Psoas muscle (tissue), 8 donors: ENCODE data around the gene EIF2S1. TPM values are rescaled to one million over a fixed set of nuclear protein-coding genes. Genes with fewer than 3 reads are reported as not detected.

ENCODE experiments used
- ATAC-seq, 4 donors: fragments of 200-7000 bp; cut with Tn5 transposase; one replicate each; pipeline ENCODE4 v1.9.1; 2020; ENCODE audit warnings: moderate library complexity in 3 of 4, mild to moderate bottlenecking in 2 of 4
- DNase-seq, 2 donors: peaks; one replicate each; pipeline ENCODE4 v3.0.0-alpha.2; 2020
- H3K27ac ChIP-seq: fragments of 200-600 bp; one replicate; pipeline ENCODE4 v1.8.0; 2022
- H3K27me3 ChIP-seq, 3 donors: fragments of 200-600 bp in 1 of 3; one replicate each; pipeline versions ENCODE4 v1.6.1 to v1.8.0; 2013 to 2022; ENCODE audit warnings: low read length in 2 of 3, mild to moderate bottlenecking in 2 of 3, moderate library complexity in 1 of 3; ENCODE audit not compliant: insufficient read depth in 3 of 3
- H3K36me3 ChIP-seq, 2 donors: fragments of 200-600 bp in 1 of 2; one replicate each; pipeline versions ENCODE4 v1.6.1 to v1.8.0; 2013 to 2022; ENCODE audit warnings: low read depth in 1 of 2, mild to moderate bottlenecking in 1 of 2, moderate library complexity in 1 of 2; ENCODE audit not compliant: insufficient read depth in 1 of 2
- H3K4me1 ChIP-seq: fragments of 200-600 bp; one replicate; pipeline ENCODE4 v1.8.0; 2022
- H3K4me3 ChIP-seq: fragments of 200-600 bp; one replicate; pipeline ENCODE4 v1.8.0; 2022; ENCODE audit warnings: mild to moderate bottlenecking
- H3K9me3 ChIP-seq: fragments of 200-600 bp; one replicate; pipeline ENCODE4 v1.8.0; 2022
- WGBS, 3 donors: extraction: QIAGEN DNeasy Blood & Tissue Kit; methylation state at CpG; one replicate each; pipeline versions ENCODE4 v1.1.6 to v1.1.7; 2013; 5-methylcytosine and 5-hydroxymethylcytosine counted together
- intact Hi-C, 2 donors: fragments of 100-400 bp; cut with DNase I; formaldehyde crosslinking; loops; one replicate each; pipeline versions ENCODE4 v1.11.0 to v1.14.2; 2022
- long read RNA-seq, 2 donors: library from polyadenylated mRNA; unstranded; transcript quantifications; one replicate each; pipeline ENCODE4 v2.0.0, GENCODE V29; 2021
- polyA plus RNA-seq, 3 donors: library from polyadenylated mRNA; stranded (reverse); fragments of 200-250 nt; gene quantifications; one replicate each; pipeline ENCODE4 v1.2.3, GENCODE V29; 2013
- total RNA-seq, 4 donors: library from RNA; stranded (reverse); fragmentation: NEBNext Ultra II Directional in 2 of 4; extraction: Animal tissue kit (Norgen Biotek cat#: 25700) in 2 of 4; gene quantifications; one replicate each; pipeline versions ENCODE4 v1.2.1 to v1.2.4, GENCODE V29; 2021 to 2023
- TF ChIP-seq, protein P1 (sequence below): fragments of 200-600 bp; IDR thresholded peaks from one replicate; pipeline ENCODE4 v1.8.0; 2022; ENCODE audit warnings: antibody characterized with exemption
- donor health status: healthy with polysubstance abuse.
- donor health status: DM: no; HTN: no; CAD: no; lungs with moderate emphysema.
- donor health status: Bipolar disorder and iron deficiency.
- donor health status: healthy.
- donor health status: DM: yes; HTN: yes; CAD: no.
- donor health status: DM: no; HTN: no; CAD: no.
- donor health status: DM: no; HTN: no; CAD: no.
- donor health status: DM: yes; HTN: yes; CAD: no.

EIF2S1 gene
- total RNA-seq (100 to 1,000 TPM in 3 of 4 donors, 10 to 100 TPM in 1; 89.7 to 144 (median 125) TPM), polyA plus RNA-seq (100 to 1,000 TPM; 112 to 299 (median 286) TPM)
- long read RNA-seq, donor 1, full-length matches to known transcripts = 76 of 77 reads
- long read RNA-seq, donor 1, partial matches to known transcripts = 0 of 77 reads
- long read RNA-seq, donor 1, other reads (novel, unspliced or antisense) = 1 of 77 reads
- long read RNA-seq, donor 2, full-length matches to known transcripts = 163 of 174 reads
- long read RNA-seq, donor 2, partial matches to known transcripts = 9 of 174 reads
- long read RNA-seq, donor 2, other reads (novel, unspliced or antisense) = 2 of 174 reads

DNA sequence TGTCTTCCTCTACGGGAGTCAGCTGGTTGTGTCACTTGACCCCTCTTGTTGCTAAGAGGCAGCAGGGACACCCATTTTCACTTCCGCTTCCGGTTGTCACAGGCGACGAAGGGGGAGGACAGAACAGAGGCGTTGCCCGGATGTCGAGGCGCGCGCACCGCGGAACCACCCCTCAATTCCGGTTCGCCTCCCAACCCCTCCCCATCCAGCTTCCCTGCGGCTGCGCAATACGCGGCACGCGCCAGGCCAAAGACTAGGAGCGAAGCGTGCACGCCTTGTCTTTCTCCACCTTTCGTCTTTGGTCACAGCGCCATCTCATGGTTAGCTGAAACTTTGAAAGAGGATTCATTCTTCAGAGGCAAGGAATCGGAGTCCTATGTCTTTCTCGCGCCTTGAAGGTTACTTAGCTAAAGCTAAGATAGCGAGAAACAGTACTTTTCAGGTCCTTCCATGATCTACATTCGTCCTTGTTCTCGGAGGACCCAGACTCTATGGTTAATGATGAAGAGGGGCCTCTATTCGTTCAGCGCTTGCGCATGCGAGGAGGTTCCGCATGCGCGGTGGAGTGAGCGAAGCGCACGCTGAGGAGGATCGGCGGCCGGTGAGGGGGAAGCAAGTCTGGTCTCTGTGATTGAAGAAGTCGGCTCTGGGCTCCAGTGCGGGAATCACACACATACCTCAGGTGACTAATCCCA lies at the start of gene EIF2S1, which contains the start of gene ATP6V1D:
EIF2S1 (plus strand) TSS at position 554 of the 695 bp plus-strand sequence. CDS start 4,440 bp downstream, outside the sequence.
ATP6V1D (minus strand) TSS at position 30 of the 695 bp plus-strand sequence. CDS start 106 bp downstream, outside the sequence.
- ATAC-seq (peak; percentile 97 to 98 (median 98)), DNase-seq (peak; percentile 99 to 100)
- intact Hi-C loops = no loop called here
- TF ChIP-seq, protein P1, sequence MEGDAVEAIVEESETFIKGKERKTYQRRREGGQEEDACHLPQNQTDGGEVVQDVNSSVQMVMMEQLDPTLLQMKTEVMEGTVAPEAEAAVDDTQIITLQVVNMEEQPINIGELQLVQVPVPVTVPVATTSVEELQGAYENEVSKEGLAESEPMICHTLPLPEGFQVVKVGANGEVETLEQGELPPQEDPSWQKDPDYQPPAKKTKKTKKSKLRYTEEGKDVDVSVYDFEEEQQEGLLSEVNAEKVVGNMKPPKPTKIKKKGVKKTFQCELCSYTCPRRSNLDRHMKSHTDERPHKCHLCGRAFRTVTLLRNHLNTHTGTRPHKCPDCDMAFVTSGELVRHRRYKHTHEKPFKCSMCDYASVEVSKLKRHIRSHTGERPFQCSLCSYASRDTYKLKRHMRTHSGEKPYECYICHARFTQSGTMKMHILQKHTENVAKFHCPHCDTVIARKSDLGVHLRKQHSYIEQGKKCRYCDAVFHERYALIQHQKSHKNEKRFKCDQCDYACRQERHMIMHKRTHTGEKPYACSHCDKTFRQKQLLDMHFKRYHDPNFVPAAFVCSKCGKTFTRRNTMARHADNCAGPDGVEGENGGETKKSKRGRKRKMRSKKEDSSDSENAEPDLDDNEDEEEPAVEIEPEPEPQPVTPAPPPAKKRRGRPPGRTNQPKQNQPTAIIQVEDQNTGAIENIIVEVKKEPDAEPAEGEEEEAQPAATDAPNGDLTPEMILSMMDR = peak; percentile 93
- Histone ChIP-seq H3K4me1 (peaks cover 57% of the 10 kb centered on the region), H3K27me3 (no peaks in the 10 kb centered on the region), H3K9me3 (no peaks in the 10 kb centered on the region), H3K27ac (peak within 1 kb of the TSS; percentile 98), H3K4me3 (peak within 1 kb of the TSS; percentile 92), H3K36me3 (peaks cover 0 to 26% of the 10 kb centered on the region in 2 donors)
- 0% methylated on average over 47 of the region's 47 CpGs for WGBS, 3 donors

DNA sequence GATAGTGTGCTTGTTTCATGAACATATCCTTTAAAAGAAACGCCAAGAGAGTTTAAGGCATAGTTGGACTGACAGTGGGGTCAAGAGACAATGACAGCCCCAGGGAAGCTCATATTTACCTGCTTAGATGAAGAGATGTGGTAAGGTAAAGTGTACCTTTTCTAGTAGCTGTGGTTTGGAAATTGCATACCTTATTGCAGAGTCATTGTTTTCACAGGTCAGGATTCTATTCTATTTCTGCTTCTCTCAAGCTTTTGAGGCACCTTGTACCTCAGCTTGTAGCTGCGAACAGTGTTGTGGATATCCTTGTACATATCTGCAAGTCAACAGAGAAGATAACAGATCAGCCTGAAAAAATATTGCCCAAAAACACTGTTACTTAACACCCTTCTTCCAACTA lies 48.3 kb upstream of the EIF2S1 start:
- ATAC-seq (no peak), DNase-seq (no peak)
- no peak overlapping the region for H3K4me3 ChIP-seq
- H3K27ac ChIP-seq = no peak overlapping the region
- TF ChIP-seq, protein P1 = no peak
- H3K9me3 ChIP-seq = no peaks in the 10 kb centered on the region
- H3K36me3 ChIP-seq = peaks cover 6 to 66% of the 10 kb centered on the region in 2 donors
- intact Hi-C loops = no loop called here
- no peaks in the 10 kb centered on the region for H3K27me3 ChIP-seq
- WGBS, 3 donors = 95 to 98% (median 97%) methylated on average over 2 of the region's 2 CpGs
- H3K4me1 ChIP-seq = no peaks in the 10 kb centered on the region

DNA sequence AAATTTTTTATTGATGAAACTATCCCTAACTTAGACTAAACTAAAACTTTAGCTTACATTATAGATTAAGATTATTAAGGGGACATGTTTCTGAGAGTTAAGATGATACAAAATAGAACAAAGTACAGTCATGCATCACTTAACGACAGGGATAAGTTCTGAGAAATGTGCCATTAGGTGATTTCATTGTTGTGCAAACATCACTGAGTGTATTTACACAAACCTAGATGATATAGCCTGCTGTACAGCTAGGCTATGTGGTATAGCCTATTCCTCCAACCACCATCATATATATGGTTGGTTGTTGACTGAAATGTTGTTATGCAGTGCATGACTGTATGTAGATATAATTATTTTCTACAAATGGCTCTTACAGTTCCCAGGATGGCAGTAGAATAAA lies 47.0 kb upstream of the EIF2S1 start:
- TF ChIP-seq, protein P1 = no peak
- H3K27me3 ChIP-seq = no peaks in the 10 kb centered on the region
- no peak for ATAC-seq
- no peak overlapping the region for H3K4me3 ChIP-seq
- no peaks in the 10 kb centered on the region for H3K9me3 ChIP-seq
- 84 to 88% (median 88%) methylated on average over 1 of the region's 1 CpG for WGBS, 3 donors
- intact Hi-C loops = no loop called here
- DNase-seq = no peak
- H3K4me1 ChIP-seq = no peaks in the 10 kb centered on the region
- H3K36me3 ChIP-seq = peaks cover 6 to 79% of the 10 kb centered on the region in 2 donors
- H3K27ac ChIP-seq = no peak overlapping the region

DNA sequence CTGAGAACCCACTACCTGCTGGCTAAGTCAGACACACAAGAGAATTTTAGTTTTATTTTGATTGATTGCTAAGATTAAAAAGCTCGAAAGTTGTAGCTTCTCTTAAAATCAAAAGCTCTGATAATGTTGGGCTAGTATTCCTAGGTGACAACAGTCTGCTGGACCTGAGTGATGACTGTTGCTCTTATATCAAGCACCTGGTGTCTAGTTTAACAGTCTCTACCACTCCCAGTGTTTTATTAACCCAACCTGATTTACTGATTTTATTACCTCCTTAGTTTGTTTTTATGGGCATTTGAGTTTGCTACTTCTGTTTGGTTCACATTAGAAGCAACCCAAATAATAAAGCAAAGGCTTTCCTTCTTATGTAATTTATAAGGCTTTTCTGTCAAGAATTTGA lies 42.3 kb upstream of the EIF2S1 start:
- H3K27me3 ChIP-seq = no peaks in the 10 kb centered on the region
- intact Hi-C loops = no loop called here
- no peak overlapping the region for H3K4me3 ChIP-seq
- TF ChIP-seq, protein P1 = no peak
- H3K9me3 ChIP-seq = no peaks in the 10 kb centered on the region
- H3K36me3 ChIP-seq = peaks cover 9 to 86% of the 10 kb centered on the region in 2 donors
- H3K27ac ChIP-seq = no peak overlapping the region
- ATAC-seq = no peak
- 84 to 90% (median 89%) methylated on average over 1 of the region's 1 CpG for WGBS, 3 donors
- H3K4me1 ChIP-seq = no peaks in the 10 kb centered on the region
- no peak for DNase-seq
